Chondrocyte (in vitro differentiated cells): Measurements from ENCODE around the gene ITGA8. TPM values are rescaled to one million over a fixed set of nuclear protein-coding genes. Genes with fewer than 3 reads are reported as not detected.

Experiments
- DNase-seq: peaks from one replicate; pipeline ENCODE4 v3.0.0; 2021; ENCODE audit warnings: mixed read lengths, low spot score
- H3K27ac Mint-ChIP-seq: one replicate; pipeline ENCODE4 v1.8.0; 2021; ENCODE audit warnings: mild to moderate bottlenecking, moderate library complexity, mixed read lengths; ENCODE audit not compliant: unreplicated experiment
- H3K27me3 Mint-ChIP-seq: 2 replicates; pipeline ENCODE4 v1.8.0; 2021; ENCODE audit warnings: low read depth, mixed read lengths
- H3K36me3 Mint-ChIP-seq: 2 replicates; pipeline ENCODE4 v1.8.0; 2021; ENCODE audit warnings: low read depth, mixed read lengths
- H3K4me1 Mint-ChIP-seq: 2 replicates; pipeline ENCODE4 v1.8.0; 2021; ENCODE audit warnings: low read depth, mild to moderate bottlenecking, mixed read lengths
- H3K4me3 Mint-ChIP-seq: one replicate; pipeline ENCODE4 v1.8.0; 2021; ENCODE audit warnings: mild to moderate bottlenecking, moderate library complexity, mixed read lengths; ENCODE audit not compliant: unreplicated experiment
- H3K9me3 Mint-ChIP-seq: 2 replicates; pipeline ENCODE4 v1.8.0; 2021; ENCODE audit warnings: low read depth, mixed read lengths
- CTCF ChIP-seq: fragments of 200-600 bp; sonication (generic); IDR thresholded peaks from 2 replicates; pipeline ENCODE4 v1.5.0; 2021; ENCODE audit warnings: antibody characterized with exemption, mild to moderate bottlenecking, moderate library complexity
- total RNA-seq: library from RNA; stranded (reverse); gene quantifications from 3 replicates; pipeline ENCODE4 v1.2.1, GENCODE V29; 2021

The ITGA8 gene
- total RNA-seq, 1 donor from 2014 or later = 5.6 TPM

- Mint-ChIP-seq H3K4me3 (peak overlapping the region; percentile 84), H3K27ac (no peak overlapping the region), H3K9me3 (no peaks in the 10 kb centered on the region), H3K4me1 (peaks cover 29% of the 10 kb centered on the region), H3K36me3 (no peaks in the 10 kb centered on the region), H3K27me3 (peaks cover 9% of the 10 kb centered on the region)
- no peak for TF ChIP-seq CTCF
- no peak for DNase-seq
Observed at GRCh38 chr10:15718694-15719048, 1.1 kb downstream of the ITGA8 start.

- no peak for DNase-seq
- peak overlapping the region; percentile 14 for H3K27ac Mint-ChIP-seq
- TF ChIP-seq CTCF = peak; percentile 86
- H3K27me3 Mint-ChIP-seq = peaks cover 4% of the 10 kb centered on the region
- no peak overlapping the region for H3K4me3 Mint-ChIP-seq
- H3K36me3 Mint-ChIP-seq = no peaks in the 10 kb centered on the region
- peaks cover 20% of the 10 kb centered on the region for H3K4me1 Mint-ChIP-seq
- H3K9me3 Mint-ChIP-seq = no peaks in the 10 kb centered on the region
Observed at GRCh38 chr10:15715619-15716227, 4.0 kb downstream of the ITGA8 start.

- no peak for DNase-seq
- no peak overlapping the region for H3K4me3 Mint-ChIP-seq
- no peaks in the 10 kb centered on the region for H3K9me3 Mint-ChIP-seq
- no peak for TF ChIP-seq CTCF
- peaks cover 4% of the 10 kb centered on the region for H3K27me3 Mint-ChIP-seq
- H3K36me3 Mint-ChIP-seq = no peaks in the 10 kb centered on the region
- no peak overlapping the region for H3K27ac Mint-ChIP-seq
- H3K4me1 Mint-ChIP-seq = peaks cover 17% of the 10 kb centered on the region
Observed at GRCh38 chr10:15714847-15715246, 4.9 kb downstream of the ITGA8 start.

- no peaks in the 10 kb centered on the region for H3K9me3 Mint-ChIP-seq
- no peak overlapping the region for H3K27ac Mint-ChIP-seq
- TF ChIP-seq CTCF = no peak
- H3K27me3 Mint-ChIP-seq = no peaks in the 10 kb centered on the region
- H3K4me1 Mint-ChIP-seq = peaks cover 6% of the 10 kb centered on the region
- DNase-seq = no peak
- no peak overlapping the region for H3K4me3 Mint-ChIP-seq
- H3K36me3 Mint-ChIP-seq = no peaks in the 10 kb centered on the region
Observed at GRCh38 chr10:15712883-15713282, 6.8 kb downstream of the ITGA8 start.

- H3K27me3 Mint-ChIP-seq = no peaks in the 10 kb centered on the region
- H3K9me3 Mint-ChIP-seq = no peaks in the 10 kb centered on the region
- no peak overlapping the region for H3K27ac Mint-ChIP-seq
- no peaks in the 10 kb centered on the region for H3K36me3 Mint-ChIP-seq
- no peak for DNase-seq
- H3K4me1 Mint-ChIP-seq = no peaks in the 10 kb centered on the region
- no peak for TF ChIP-seq CTCF
- no peak overlapping the region for H3K4me3 Mint-ChIP-seq
Observed at GRCh38 chr10:15710455-15710854, 9.3 kb downstream of the ITGA8 start.
